Umbilical cord (tissue), 2 donors: ENCODE results near the gene CPED1. TPM values are rescaled to one million over a fixed set of nuclear protein-coding genes. Genes with fewer than 3 reads are reported as not detected.

Experiments used
- DNase-seq: peaks from one replicate; pipeline ENCODE4 v3.0.0-alpha.2; 2015; ENCODE audit warnings: low spot score
- total RNA-seq: library from RNA; depleted of rRNA; stranded (reverse); fragments of >200 nt; gene quantifications from one replicate; pipeline ENCODE4 v1.2.3, GENCODE V29; 2014; ENCODE audit warnings: low replicate concordance; ENCODE audit not compliant: insufficient read depth

Gene CPED1
- total RNA-seq, 1 donor from 2014 or later, result 64.8 TPM

DNA sequence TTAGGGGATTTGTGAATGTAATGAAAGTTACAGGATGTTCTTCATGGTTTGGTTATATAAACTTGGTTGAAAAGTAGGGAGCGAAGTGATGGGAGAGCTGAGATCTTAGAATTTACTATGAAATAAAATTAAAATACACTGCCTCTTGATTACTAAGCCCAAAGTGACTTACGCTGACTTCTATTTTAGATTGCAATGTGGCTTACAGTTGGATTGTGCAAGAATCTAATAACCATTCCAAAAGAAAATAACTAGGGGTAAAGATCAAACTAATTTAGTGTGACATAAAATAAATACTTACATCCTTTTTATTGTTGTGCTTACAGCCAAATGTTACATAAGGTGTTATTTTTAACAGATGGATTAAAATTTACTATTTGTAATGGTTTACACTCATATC is 355.6 kb downstream of the CPED1 start:
- no peak for DNase-seq

DNA sequence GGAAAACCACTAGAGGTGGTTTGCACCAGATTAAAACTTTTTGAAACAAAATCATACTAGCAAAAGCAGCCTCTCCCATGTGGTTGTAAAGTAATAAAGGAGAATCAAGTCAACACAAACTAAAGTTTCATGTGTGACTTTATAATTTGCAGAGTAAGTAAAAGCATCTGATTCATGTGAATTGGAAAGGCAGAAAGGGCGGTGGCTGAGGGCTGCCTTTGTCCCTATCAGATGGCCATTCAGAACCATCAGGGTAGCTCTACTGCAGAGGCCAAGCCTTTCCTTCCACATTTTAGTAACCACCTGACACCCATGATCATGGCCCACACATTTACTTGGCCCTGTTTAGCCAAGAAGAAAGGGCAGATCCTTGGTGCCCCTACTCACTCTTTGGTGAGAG is 356.0 kb downstream of the CPED1 start:
- no peak for DNase-seq

Other genes with a start within 250 kb of the CPED1 start
- 6.7 TPM for gene TSPAN12, start 130.6 kb upstream of the CPED1 start, total RNA-seq
- gene ING3, start 37.9 kb upstream of the CPED1 start, total RNA-seq, result 44.1 TPM